Small intestine (tissue), 7 donors: ENCODE results near the gene IL13. TPM values are rescaled to one million over a fixed set of nuclear protein-coding genes. Genes with fewer than 3 reads are reported as not detected.
"Not testable (repeated sequence)": the region's sequence is repeated elsewhere in the genome, so short reads cannot be mapped to it uniquely, and the experiment has no call there.

Experiments
- DNase-seq, 2 donors: peaks; one replicate each; pipeline versions ENCODE4 v3.0.0 to v3.0.0-alpha.2; 2013
- FAIRE-seq: peaks from 2 replicates; lab custom pipeline; 2012; peaks lifted over from hg19 to GRCh38; lab: Jason Lieb, UNC
- H3K27ac ChIP-seq, 3 donors: one replicate each; pipeline ENCODE4 v1.5.1; 2013; ENCODE audit warnings: low read length in 2 of 3, mild to moderate bottlenecking in 2 of 3, control low read depth in 1 of 3, inconsistent platforms in 1 of 3, low read depth in 1 of 3, moderate library complexity in 1 of 3
- H3K27me3 ChIP-seq, 3 donors: one replicate each; pipeline ENCODE4 v1.6.1; 2013; ENCODE audit warnings: low read length in 3 of 3, inconsistent platforms in 1 of 3; ENCODE audit not compliant: control insufficient read depth in 3 of 3, insufficient read depth in 3 of 3
- H3K36me3 ChIP-seq, 3 donors: one replicate each; pipeline ENCODE4 v1.6.1; 2013; ENCODE audit warnings: low read length in 3 of 3, inconsistent platforms in 1 of 3, low read depth in 1 of 3, mild to moderate bottlenecking in 1 of 3, moderate library complexity in 1 of 3; ENCODE audit not compliant: control insufficient read depth in 3 of 3, insufficient read depth in 2 of 3
- H3K4me1 ChIP-seq, 3 donors: one replicate each; pipeline ENCODE4 v1.6.1; 2013; ENCODE audit warnings: low read length in 2 of 3, inconsistent platforms in 1 of 3, low read depth in 1 of 3, mild to moderate bottlenecking in 1 of 3, moderate library complexity in 1 of 3; ENCODE audit not compliant: control insufficient read depth in 3 of 3, insufficient read depth in 2 of 3
- H3K4me3 ChIP-seq, 3 donors: one replicate each; pipeline ENCODE4 v1.5.1; 2013; ENCODE audit warnings: low read length in 3 of 3, control low read depth in 1 of 3, inconsistent platforms in 1 of 3, low read depth in 1 of 3, mild to moderate bottlenecking in 1 of 3, moderate library complexity in 1 of 3
- H3K9me3 ChIP-seq, 2 donors: one replicate each; pipeline ENCODE4 v1.6.1; 2013; ENCODE audit warnings: low read depth in 1 of 2, low read length in 1 of 2; ENCODE audit not compliant: control insufficient read depth in 2 of 2, insufficient read depth in 1 of 2
- WGBS, 3 donors: extraction: QIAGEN DNeasy Blood & Tissue Kit; methylation state at CpG; one replicate each; pipeline ENCODE4 v1.1.7; 2013; 5-methylcytosine and 5-hydroxymethylcytosine counted together
- polyA plus RNA-seq, 4 donors: library from polyadenylated mRNA; stranded (reverse) in 3 of 4; unstranded in 1 of 4; fragments of 200-250 nt in 3 of 4; fragments of 120-200 nt in 1 of 4; gene quantifications; one replicate each; pipeline versions ENCODE4 v1.2.1 to v1.2.3, GENCODE V29; 2013
- donor health status: healthy with polysubstance abuse.
- donor health status: control.
- donor health status: control.
- donor health status: Bipolar disorder and iron deficiency.
- donor health status: healthy.

The IL13 gene
- polyA plus RNA-seq, 4 donors: 0.54 TPM; not detected in 3

- peaks cover 5 to 32% (median 6%) of the 10 kb centered on the region in 3 donors for H3K36me3 ChIP-seq
- not testable (repeated sequence) for DNase-seq, H3K9me3 ChIP-seq, H3K4me1 ChIP-seq, H3K27ac ChIP-seq, FAIRE-seq, H3K4me3 ChIP-seq, H3K27me3 ChIP-seq
- 92 to 96% (median 92%) methylated on average over 4 of the region's 4 CpGs for WGBS, 3 donors
Observed at GRCh38 chr5:132633587-132633986, 24.4 kb upstream of the IL13 start.

- no peak for DNase-seq
- H3K36me3 ChIP-seq: peaks cover 9 to 43% (median 11%) of the 10 kb centered on the region in 3 donors
- 67 to 86% (median 79%) methylated on average over 4 of the region's 4 CpGs for WGBS, 3 donors
Observed at GRCh38 chr5:132635873-132636272, 22.1 kb upstream of the IL13 start.

GRCh38 chr5:132637241-132637640, 20.7 kb upstream of the IL13 start:
- H3K9me3 ChIP-seq: no peaks in the 10 kb centered on the region
- FAIRE-seq: no peak
- no peak for DNase-seq
- no peak overlapping the region for H3K4me3 ChIP-seq
- no peaks in the 10 kb centered on the region for H3K4me1 ChIP-seq
- H3K36me3 ChIP-seq: peaks cover 7 to 47% (median 17%) of the 10 kb centered on the region in 3 donors
- H3K27me3 ChIP-seq: no peaks in the 10 kb centered on the region
- 95 to 100% (median 99%) methylated on average over 4 of the region's 4 CpGs for WGBS, 3 donors
- no peak overlapping the region for H3K27ac ChIP-seq

More at GRCh38 chr5:132635873-132636272, 22.1 kb upstream of the IL13 start:
- Histone ChIP-seq H3K9me3 (no peaks in the 10 kb centered on the region), H3K27ac (no peak overlapping the region), H3K4me1 (no peaks in the 10 kb centered on the region), H3K27me3 (no peaks in the 10 kb centered on the region), H3K4me3 (no peak overlapping the region)
- no peak for FAIRE-seq

- Histone ChIP-seq H3K27me3 (no peaks in the 10 kb centered on the region), H3K4me1 (no peaks in the 10 kb centered on the region), H3K27ac (no peak overlapping the region), H3K36me3 (peaks cover 7 to 49% (median 21%) of the 10 kb centered on the region in 3 donors), H3K9me3 (no peaks in the 10 kb centered on the region), H3K4me3 (no peak overlapping the region)
- no peak for DNase-seq
- FAIRE-seq: no peak
- 59 to 82% (median 59%) methylated on average over 2 of the region's 2 CpGs for WGBS, 3 donors
Observed at GRCh38 chr5:132639706-132640130, 18.3 kb upstream of the IL13 start.

- H3K27ac ChIP-seq: no peak overlapping the region
- no peak for FAIRE-seq
- H3K27me3 ChIP-seq: no peaks in the 10 kb centered on the region
- 81 to 83% (median 82%) methylated on average over 4 of the region's 4 CpGs for WGBS, 3 donors
- no peak for DNase-seq
- peaks cover 7 to 47% (median 21%) of the 10 kb centered on the region in 3 donors for H3K36me3 ChIP-seq
- H3K4me3 ChIP-seq: no peak overlapping the region
- no peaks in the 10 kb centered on the region for H3K9me3 ChIP-seq
- H3K4me1 ChIP-seq: no peaks in the 10 kb centered on the region
Observed at GRCh38 chr5:132640613-132641012, 17.4 kb upstream of the IL13 start.

- FAIRE-seq: no peak
- no peak overlapping the region for H3K27ac ChIP-seq
- no peaks in the 10 kb centered on the region for H3K4me1 ChIP-seq
- no peak overlapping the region for H3K4me3 ChIP-seq
- WGBS, 3 donors: 91 to 92% (median 92%) methylated on average over 3 of the region's 3 CpGs
- no peaks in the 10 kb centered on the region for H3K9me3 ChIP-seq
- H3K36me3 ChIP-seq: peaks cover 7 to 47% (median 19%) of the 10 kb centered on the region in 3 donors
- DNase-seq: no peak
- H3K27me3 ChIP-seq: no peaks in the 10 kb centered on the region
Observed at GRCh38 chr5:132641241-132641723, 16.7 kb upstream of the IL13 start.

GRCh38 chr5:132641841-132642240, 16.1 kb upstream of the IL13 start:
- H3K4me3 ChIP-seq: no peak overlapping the region
- no peak for FAIRE-seq

GRCh38 chr5:132644177-132644576, 13.8 kb upstream of the IL13 start:
- Histone ChIP-seq H3K4me1 (no peaks in the 10 kb centered on the region), H3K27ac (no peak overlapping the region), H3K36me3 (peaks cover 0 to 31% (median 12%) of the 10 kb centered on the region in 3 donors), H3K27me3 (no peaks in the 10 kb centered on the region), H3K4me3 (no peak overlapping the region), H3K9me3 (peaks cover 0 to 8% of the 10 kb centered on the region in 2 donors)
- no peak for DNase-seq
- no peak for FAIRE-seq

More at GRCh38 chr5:132641841-132642240, 16.1 kb upstream of the IL13 start:
- no peaks in the 10 kb centered on the region for H3K4me1 ChIP-seq
- no peak overlapping the region for H3K27ac ChIP-seq
- H3K9me3 ChIP-seq: no peaks in the 10 kb centered on the region
- peaks cover 7 to 45% (median 17%) of the 10 kb centered on the region in 3 donors for H3K36me3 ChIP-seq
- no peaks in the 10 kb centered on the region for H3K27me3 ChIP-seq
- 95 to 99% (median 96%) methylated on average over 3 of the region's 3 CpGs for WGBS, 3 donors
- DNase-seq: no peak
